Measurements from ENCODE around the gene NRP1.
"Not testable (repeated sequence)": the region's sequence is repeated elsewhere in the genome, so short reads cannot be mapped to it uniquely, and the experiment has no call there.

Gene NRP1

DNA sequence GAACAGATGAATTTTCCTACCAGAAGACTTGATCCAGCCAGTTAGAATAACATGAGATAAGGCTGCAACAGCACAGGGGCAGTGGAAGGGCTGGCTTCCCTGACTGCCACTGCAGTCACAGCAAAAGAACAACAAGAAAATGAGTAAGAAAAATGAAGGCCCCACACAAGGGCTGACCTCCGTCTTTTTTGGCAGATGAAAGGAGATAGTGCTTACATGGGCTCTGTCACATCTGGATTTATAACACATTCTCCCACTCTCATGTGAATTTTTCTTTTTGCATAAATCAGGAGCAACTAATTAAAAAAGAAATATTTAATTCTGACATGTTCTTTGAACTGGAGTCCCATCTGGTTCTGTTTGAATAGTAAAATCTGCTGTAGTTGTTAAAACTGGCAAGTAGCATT, 99.6 kb downstream of the NRP1 start:
- no peak for DNase-seq

DNA sequence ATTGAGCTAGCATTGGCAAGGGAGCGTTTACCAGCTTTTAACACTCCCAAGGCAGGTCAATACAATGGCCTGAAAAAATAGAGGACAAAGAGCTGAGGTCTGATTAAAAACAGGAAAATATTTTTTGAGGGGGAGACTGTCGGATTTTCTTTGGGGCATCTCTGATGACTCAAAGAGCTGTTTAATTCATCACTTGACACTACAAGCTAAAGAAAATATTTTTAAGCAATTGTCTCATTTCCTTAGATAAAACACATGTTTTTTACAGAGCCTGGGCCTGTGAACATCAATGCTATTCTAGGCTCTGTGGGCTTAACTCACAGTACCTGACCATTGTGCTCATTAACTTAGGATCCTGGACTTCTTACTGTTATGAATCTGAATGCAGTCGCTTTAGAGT, 100.8 kb downstream of the NRP1 start:
- DNase-seq, result no peak

DNA sequence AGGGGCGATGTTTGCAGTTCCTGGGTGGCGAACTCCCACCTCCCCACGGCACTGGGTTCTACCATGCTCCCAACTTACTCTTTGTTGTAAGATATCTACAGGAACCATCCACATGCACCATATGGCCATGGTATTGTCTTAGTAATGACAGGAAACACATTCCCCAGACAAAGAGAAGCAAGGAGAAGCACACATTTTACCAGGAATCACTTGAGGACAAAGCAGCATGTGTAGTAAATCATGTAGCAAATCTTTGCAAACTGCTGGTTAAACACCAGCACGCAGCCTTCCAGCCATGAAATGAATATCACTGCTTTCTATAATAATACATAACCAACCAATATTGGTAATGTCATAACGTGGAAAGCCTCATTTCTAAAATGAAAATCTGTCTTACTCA, 101.2 kb downstream of the NRP1 start:
- DNase-seq, result no peak

DNA sequence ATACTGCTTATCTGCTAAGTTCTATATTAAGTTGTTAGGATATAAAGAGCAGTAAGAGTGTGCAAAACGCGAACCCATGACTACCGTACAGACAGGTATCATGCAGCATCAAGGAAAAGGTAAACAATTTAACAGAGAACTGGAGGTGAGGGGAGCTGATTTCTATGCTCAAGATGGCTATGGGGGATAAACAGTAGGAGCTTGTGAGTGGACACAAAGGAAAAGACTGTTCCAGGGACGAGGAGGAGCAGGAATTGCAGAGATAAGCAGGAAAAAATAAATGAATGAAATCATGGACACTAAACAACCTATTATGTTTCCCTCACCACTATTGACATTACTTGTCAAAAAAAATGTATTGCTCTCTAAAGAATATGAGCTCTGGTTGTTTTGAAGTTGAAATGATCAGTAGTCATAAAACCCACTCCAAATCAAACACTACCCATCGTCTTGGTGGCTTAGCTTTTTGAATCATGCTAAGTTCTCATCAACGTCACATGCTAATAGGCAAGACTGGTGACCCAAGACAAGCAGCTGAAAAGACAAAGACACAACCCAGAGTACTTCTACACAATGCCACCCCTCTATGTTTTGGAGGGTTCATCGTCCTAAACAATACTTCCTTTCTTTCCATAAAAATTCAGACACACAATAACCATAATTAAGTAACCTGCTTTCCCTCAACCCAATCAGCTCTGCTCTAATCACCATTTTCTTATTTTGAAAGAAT, 102.7 kb downstream of the NRP1 start:
- DNase-seq, result no peak

DNA sequence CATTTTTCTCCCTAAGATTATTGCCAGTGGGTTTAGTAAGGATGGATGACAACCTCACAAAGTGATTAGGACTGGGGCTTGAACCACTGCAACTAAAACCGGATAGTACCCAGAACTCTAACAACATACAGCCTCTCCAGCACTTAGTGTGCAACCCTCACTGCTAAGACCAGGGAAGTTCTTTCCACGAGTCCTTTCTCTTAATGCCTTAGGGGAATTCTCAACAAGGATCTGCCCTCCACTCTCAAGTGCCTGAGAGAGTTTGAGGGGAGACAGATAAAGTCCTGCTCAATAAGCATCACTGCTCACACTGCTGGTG, 104.6 kb downstream of the NRP1 start:
- DNase-seq, result no peak

DNA sequence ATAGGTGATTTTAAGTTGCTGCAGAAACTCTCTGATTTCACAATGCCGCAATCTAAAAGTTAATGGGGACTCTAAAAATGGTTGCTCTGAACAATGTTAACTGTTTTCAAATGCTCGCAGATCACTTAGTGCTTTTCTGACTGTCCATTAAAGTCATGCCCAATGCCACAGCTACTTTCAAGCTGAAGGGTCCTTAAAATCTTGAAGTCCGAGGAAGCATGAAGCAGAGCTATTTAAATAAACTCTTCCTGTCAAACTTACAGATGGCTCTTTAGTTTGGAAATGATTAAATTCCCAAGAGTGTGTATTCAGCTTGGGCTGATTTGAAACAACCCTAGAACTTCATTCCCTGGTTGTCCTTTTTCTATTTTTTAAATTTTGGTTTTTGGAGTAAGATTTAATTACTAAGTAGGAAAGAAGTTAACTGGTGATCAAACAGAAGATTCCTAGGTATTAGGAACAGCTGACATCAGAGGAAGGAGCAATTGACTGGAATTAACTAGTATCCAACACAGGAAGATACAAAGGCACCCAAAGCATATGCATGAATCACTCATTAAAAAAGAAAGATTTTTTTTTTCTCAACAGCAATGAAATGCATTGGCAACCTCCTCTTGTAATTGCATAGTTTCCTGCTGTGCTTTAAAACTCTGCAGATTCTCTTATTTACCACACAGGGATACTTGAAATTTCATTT, 105.1 kb downstream of the NRP1 start:
- DNase-seq, result no peak

DNA sequence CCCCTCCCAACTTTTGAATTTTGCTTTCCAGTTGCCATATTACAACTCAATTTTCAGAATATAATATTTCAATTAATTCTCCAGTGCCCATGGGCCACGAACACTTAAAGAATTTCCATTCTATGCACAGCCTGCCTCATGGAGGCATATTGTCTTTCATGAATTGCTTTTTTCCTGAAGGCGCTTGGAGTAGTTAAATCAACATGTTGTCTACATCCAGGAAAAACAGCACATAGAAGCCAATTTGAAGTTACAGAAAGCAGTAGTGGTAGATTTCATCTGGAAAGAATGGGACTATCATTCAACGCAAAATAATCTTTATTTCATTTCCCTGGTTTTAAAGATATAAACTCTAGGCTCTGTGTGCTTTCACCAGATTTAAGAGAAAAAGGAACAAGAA, 106.0 kb downstream of the NRP1 start:
- no peak for DNase-seq

DNA sequence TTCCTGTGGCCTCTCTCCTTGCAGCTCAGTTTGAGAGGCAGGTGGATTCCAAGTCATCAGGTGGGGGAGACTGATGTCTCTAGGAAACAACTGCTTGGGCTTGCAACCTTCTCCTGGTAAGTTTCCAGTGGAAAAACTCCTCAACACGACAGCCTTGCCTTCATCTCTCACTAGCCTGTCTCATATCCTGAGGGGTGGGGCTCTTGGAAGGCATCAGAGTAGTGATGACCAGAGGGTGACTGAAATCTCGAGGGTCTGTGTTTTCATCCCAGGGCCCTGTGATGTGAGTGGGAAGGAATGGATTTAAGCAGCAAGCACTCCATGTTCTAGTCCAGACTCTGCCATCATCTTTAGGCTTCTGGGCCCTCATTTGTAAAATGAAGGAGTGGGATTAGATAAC, 107.0 kb downstream of the NRP1 start:
- no peak for DNase-seq

DNA sequence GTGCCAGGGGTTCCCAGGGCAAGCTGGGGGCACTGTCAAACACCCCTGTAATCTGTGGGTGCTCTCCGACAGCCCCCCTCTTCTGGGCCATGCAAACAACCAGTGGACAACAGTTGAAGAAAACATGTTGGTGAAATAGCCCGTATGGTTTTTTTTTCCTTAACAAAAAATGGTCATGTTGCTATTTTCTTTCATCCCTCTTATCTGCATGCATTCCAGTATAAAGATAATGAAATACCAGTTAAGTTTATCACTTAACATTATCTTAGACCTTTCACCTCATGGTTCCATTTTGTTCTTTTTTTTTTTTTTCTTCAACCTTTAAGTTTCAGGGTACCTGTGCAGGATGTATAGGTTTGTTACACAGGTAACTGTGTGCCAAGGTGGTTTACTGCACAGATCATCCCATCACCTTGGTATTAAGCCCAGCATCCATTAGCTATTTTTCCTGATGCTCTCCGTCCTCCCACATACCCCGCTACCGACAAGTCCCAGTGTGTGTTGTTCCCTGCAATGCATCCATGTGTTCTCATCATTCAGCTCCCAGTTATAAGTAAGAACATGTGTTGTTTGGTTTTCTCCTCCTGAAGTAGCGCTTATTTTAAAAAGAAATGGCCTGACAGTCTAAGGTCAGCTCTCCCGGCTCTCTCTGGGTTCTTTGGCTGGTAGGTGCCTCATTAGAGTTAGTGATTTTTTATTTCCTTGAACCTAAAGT, 110.1 kb downstream of the NRP1 start:
- DNase-seq, result no peak

DNA sequence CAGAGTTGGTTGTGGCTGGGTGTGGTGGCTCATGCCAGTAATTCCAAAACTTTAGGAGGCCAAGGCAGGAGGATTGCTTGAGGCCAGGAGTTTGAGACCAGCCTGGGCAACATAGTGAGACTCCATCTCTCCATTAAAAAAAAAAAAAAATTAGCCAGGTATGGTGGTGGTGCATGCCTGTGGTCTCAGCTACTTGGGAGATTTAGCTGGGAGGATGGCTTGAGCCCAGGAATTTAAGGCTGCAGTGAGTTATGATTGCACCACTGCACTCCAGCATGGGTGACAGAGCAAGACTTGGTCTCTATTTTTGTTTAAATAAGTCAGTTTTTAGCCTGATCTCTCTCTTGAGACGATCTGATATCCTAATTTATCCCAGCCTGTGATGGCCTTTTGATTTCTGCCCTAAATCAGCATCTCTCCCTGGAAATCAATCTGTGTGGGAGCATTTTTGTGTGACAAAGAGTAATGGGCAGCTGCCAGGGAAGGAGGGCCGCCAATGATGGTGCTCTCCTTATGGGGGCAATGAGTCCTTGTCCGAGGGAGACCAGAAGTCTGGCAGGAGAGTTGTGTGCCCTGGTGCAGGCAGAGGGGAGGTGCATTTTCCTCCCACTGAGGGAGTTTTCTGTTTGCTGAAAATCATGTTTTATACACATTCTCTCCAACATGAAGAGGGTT, 111.0 kb downstream of the NRP1 start:
- no peak for DNase-seq

DNA sequence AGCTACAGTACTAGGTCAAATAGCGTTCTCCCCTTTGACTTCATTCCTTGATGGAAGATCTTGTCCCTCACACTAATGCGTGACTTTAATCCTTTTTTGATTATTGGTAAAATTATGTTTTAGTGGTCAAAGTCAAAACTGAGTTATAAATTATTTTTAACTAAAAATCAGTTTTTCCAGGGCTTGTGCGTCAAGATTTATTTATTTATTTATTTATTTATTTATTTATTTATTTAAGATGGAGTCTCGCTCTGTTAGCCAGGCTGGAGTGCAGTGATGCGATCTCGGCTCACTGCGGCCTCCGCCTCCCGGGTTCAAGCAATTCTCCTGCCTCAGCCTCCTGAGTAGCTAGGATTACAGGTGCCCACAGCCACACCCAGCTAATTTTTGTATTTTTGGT, 112.2 kb downstream of the NRP1 start:
- DNase-seq, result not testable (repeated sequence)

DNA sequence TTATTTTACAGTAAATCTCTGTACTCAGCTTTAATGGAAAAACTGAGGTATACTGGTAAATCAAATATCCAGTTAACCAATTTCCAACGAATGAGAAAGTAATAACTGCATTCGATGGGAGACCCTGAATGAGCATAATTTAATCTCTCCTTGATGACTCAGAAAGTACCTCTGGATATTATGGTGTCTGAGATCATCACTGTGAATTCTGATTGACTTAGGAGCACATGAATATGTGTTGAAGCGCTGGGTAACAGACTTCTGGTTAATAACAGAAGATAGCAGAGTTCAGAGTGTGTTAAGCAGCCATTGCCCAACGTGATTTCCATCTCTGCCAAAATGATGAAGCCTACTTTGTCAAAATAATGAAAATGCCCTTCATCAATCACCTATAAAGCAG, 116.6 kb downstream of the NRP1 start:
- no peak for DNase-seq

DNA sequence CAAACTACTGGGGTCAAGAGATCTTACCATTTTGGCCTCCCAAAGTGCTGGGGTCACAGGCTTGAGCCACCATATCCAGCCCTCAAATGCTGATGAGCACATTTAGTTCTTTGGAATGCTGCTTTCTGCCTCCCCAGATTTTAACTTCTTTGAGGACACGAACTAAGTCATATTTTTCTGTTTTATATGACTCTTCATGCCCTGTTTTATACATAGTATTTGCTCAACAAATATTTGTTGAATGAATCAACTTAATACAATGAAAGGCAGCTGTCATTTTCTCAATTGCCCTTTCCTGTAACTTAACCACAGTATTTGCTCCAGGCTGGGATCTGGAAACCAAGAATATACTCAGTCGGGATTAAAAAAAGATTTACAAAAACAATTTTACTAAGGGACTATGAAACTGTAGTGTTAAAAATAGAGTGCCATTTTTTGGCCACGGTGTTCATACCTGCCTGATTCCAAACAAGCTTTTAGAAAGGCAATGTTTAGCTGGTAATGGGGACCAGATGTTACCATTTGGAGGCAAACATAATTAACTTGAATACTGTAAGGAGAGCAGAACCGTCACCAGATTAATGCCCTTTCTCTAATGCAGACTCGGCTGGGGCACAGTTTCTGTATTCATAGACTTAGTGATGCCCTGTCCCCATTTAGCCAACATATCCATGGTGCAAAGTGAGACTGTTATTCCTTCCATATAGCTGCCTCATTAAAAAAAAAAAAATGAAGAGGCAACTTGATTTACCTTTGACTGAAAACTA, 117.6 kb downstream of the NRP1 start:
- DNase-seq, result no peak

DNA sequence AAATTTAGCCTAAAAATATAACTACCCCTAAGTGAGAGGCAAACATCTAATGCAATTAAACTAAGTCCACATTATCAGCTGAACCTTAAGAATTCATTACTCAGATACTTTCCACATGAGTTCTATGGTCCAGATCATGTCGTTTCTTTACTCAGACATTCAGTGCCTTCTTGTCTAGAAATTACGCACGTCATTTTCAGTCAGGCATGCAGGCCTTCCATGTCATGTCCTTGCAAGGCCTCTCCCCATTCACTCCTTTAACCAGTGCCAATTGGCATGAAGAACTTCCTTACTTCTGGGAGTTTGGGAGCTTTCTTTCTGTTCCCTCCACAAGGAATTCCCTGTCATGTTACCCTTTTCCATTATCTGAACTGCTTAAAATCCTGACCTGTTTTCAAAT, 118.8 kb downstream of the NRP1 start:
- no peak for DNase-seq

DNA sequence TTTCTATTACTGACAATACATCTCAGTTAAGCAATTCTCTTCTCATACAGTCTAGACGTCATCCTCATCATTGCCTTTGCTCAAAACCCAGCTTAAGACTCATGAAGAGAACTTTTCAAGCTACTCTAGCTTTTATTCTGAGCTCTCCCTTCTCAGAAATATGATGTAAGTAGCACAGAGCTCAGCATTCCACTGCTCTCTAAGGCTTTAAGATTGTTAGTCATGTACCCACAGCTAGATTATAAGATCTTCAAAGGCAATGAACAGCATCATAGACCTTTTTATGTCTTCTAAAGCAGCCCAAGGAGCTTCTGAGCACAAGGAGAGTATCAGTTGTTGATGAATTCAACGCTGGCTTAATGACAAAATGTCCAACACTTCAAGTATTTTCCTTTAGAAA, 119.3 kb downstream of the NRP1 start:
- DNase-seq, result no peak

DNA sequence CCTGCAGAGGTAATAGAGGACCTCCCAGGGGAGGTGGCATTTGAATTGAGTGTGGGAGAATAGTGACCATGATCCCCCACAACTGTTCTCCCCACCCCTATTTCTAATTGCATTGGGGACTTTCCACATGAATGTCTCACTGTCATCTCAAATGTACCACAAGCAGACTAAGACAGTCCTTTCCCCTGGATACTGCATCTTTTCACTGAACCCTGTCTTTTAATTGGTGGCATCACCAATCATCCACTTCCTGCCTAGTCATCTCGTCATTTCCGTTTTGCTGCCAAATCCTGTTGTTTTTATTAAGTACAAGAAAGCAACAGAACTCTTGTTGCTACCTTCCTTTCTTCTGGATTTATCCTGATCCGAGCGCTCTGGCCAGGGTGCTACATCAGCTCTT, 120.3 kb downstream of the NRP1 start:
- DNase-seq, result no peak

DNA sequence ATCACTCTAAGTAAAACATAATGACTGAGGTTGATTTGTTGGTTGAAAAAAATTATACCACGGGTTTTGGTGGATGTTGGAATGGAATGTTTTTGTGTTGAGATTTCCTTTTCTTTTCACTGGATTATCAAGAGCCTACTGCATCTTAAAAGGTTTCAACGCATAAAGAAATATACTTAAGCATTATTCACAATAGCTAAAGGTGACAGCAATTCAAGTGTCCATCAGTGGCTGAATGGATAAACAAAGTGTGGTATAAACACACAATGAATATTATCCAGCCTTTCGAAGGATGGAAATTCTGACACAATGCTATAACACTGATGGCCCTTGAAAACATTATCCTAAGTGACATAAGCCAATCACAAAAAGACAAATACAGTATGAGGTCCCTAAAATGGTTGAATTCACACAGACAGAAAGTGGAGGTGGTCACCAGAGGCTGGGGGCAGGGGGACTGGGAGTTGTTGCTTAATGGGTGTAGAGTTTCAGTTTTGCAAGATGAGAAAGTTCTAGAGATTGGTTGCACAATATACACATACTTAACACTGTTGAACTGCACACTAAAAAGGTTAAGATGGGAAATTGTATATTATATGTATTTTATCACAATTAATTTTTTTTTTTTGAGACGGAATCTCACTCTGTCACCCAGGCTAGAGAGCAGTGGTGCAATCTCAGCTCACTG, 122.3 kb downstream of the NRP1 start:
- DNase-seq, result no peak

DNA sequence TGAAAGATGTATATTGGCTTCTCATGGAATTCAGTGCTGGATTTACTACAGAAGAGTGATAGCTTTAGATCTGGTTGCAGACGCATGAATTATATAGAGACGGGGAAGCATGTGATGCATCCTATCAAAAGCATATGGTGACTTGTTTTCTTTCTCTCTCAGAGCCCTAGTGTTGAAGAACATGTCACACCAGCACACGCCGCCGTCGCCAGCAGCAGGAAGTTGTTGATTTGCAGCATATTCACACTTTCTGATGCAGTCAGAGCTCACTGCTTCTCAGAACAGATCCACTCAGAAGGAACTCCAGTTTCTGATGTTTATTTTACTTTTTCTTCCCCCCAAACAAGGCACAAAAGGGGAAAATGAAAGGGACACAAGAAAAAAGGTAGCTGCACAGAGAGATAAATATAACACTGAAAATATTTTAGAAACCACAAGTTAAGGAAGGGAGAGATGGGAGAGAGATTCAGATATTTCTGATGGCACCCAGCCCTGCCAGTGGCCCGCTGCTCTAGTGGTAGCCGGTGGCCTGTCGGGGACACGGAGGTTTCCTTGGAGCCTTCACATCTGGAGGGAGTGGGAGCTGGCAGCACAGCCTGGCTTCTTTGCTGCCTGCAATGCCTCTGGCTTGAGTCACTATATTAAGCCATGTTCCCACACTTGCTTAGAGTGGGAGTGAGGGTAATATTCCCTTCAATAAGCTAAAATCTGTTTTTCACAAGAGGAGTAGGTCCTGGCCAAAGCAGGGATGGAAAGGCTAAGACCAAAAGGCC, 123.2 kb downstream of the NRP1 start:
- peak; percentile 16 for DNase-seq

DNA sequence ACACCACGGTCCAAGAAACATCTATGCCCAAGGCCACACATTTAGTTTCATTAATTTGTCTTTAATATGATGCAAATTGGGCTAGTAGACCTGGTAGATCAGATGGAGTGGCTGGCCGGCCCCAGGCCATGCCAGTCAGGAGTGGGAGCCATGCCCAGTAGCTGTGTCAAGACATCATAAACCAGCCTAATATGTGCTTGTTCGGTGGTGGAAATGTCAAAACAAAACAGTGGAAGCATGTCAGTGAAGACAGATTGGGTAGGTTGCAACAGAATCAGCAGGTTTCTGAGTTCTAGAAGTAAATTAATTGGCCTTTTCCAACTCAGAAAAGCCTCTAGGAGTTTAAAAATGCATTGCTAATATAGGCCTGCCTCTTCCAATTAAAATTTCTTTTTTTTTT, 124.7 kb downstream of the NRP1 start:
- DNase-seq, result no peak

DNA sequence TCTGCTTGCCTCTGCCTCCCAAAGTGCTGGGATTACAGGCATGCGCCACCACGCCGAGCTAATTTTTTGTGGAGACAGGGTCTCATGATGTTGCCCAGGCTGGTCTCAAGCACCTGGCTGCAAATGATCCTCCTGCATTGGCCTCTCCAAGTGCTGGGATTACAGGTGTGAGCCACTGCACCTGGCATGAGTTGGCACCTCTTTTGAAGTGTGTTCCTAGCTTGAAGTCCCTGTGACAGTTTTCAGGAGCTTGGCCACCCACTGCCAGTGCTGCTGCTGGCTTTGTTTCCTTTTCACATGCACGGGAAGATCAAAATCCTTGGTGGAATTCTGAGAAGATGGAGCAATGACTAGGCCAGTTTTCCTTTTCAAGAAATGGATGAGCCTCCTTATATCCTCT, 126.3 kb downstream of the NRP1 start:
- DNase-seq, result no peak

DNA sequence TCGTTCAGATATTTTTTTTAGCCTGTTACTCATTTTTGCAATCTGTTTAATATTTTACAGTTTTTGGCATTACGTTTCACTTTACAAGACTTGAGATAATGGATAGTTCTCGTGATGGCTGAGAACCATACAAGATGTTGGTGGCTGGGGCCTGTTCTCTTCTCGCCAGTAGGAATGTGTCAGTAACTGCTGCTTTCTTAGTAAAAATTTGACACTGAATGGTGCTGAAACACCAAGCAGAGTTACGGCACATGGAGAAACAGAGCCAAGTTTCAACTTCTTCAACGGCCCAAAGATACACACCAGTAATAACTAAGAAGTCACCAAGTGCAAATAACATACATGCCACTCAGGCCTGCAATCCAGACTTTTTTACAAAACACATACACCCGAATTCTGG, 130.4 kb downstream of the NRP1 start:
- no peak for DNase-seq

DNA sequence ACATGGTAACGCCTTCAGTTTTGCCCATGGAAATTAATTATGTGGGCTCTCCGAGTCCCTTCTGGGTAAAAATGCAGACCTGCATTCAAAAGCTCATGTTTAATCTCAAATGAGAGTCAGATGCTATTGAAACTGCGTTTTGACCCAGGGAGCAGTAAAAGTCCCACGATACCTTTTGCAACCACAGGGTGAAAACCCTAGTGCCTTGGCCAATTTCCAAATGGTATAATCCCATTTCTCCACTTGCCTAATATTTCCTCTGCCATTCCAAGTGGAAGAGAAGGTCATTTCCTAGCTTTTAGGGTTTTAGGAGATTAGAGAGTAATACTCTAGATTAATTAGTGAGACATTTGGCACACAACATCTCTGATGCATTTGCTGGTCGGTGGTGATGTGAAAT, 132.5 kb downstream of the NRP1 start:
- DNase-seq, result no peak
